HG03045 (cell line): ENCODE results near the gene KLK7.
"Not testable (repeated sequence)": the region's sequence is repeated elsewhere in the genome, so short reads cannot be mapped to it uniquely, and the experiment has no call there.

ENCODE experiments used
- ATAC-seq: cut with Tn5 transposase; IDR thresholded peaks from one replicate; pipeline ENCODE4 v1.9.1; 2021; ENCODE audit warnings: mild to moderate bottlenecking, moderate library complexity; ENCODE audit not compliant: unreplicated experiment

The KLK7 gene

DNA sequence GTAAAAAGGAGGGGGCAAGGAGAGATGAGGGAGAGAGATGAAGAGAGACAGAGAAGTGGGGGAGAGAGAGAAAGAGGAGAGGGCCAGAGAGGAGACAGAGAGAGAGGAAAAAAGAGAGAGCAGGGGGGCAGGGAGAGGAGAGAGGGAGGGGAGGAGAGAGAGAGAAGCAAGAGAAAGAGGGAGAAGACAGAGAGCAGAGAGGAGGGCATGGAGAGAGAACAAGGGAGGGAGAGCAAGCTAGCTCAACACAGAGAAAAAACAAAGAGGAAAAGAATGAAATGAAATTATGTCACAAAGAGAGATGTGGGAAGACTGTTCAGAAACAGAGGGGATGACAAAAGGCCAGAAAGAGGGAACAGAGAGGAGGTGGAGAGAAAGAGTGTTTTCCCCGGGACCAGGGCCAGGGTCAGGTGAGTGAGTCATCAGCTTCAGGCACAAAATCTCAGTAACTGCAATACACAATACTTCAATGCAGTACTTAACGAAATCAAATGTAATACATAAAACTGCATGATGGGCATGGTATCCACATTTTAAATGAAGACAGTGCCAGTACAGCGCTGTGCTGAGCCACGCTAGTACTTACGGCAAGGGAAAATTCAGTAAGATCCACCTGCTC is 4.8 kb downstream of the KLK7 start:
- ATAC-seq = no peak

DNA sequence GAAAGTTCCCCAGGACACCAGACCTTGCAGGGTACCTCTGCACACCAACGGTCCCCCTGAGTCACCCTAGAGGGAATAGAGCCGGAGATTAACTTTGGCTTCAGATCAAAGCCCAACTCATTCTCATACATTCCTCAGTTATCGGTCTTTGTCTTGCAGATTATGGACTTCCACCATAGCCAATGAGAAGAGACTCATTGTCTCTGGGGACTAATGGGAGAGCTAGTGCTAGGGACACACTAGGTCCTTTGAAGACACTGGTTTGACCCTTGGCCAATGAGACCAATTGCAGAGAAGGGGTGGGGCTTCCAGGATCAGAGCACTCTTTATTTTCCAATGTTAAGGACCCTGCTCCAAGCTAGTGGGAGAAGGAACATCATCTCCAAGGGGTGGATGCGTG is 6.1 kb downstream of the KLK7 start:
- no peak for ATAC-seq

DNA sequence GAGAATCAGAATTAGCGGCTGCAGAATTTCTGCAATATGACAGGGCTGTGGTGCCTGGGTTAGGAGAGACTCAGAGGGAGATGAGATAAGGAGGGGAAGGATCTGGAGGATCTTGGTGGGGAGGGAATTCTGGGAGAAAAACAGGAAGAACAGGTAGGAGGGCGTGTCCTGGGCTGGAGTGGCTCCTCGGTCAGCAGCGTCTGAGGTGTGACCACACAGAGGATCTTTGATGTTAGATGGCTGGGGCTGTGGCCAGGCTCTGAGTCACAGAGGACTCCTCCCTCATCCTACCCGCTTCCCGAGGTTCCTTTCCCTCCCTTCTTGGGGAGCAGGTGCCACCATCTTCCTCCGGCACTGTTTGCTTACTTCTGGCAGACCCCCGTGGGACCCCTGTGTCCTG is 8.0 kb downstream of the KLK7 start:
- ATAC-seq = no peak

DNA sequence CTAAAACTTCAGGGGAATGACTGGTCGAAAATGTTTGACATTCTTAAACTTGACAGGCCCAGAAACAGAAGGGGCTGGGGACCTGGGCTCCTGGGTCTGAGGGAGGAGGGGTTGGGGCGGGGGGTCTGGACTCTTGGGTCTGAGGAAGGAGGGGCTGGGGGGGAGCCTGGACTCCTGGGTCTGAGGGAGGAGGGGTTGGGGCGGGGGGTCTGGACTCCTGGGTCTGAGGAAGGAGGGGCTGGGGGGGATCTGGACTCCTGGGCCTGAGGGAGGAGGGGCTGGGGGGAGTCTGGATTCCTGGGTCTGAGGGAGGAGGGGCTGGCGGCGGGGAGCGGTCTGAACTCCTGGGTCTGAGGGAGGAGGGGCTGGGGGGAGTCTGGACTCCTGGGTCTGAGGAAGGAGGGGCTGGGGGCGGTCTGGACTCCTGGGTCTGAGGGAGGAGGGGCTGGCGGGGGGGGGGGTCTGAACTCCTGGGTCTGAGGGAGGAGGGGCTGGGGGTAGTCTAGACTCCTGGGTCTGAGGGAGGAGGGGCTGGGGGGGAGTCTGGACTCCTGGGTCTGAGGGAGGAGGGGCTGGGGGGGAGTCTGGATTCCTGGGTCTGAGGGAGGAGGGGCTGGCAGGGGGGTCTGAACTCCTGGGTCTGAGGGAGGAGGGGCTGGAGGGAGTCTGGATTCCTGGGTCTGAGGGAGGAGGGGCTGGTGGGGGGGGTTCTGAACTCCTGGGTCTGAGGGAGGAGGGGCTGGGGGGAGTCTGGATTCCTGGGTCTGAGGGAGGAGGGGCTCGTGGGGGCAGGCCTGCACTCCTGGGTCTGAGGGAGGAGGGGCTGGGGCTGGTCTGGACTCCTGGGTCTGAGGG is 8.8 kb downstream of the KLK7 start:
- ATAC-seq = no peak

DNA sequence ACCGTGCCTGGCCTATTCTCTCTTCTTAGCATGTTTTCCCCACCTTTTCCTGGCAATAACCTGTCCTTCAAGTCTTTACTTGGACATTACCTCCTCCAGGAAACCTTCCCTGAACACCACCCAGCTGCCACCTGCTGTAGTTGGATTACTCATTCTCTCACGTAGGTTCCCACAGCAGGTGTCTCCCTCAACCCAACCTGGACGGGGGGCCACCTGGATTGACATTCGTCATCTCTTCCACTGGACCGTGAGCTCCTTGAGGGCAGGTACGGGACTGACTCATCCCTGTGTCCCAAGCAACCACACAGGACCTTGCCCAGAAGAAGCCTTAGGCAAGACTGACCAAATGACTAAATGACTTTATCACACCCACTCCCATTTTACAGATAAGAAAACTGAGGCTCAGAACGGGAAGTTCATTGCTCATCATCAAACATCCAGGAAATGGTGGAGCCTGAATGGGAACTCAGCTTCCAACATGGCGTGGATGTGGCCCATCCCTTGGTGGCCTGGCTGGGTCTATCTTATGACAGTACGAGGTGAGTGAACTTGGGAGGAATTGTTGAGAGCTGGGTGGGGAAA is 10.8 kb downstream of the KLK7 start:
- no peak for ATAC-seq

DNA sequence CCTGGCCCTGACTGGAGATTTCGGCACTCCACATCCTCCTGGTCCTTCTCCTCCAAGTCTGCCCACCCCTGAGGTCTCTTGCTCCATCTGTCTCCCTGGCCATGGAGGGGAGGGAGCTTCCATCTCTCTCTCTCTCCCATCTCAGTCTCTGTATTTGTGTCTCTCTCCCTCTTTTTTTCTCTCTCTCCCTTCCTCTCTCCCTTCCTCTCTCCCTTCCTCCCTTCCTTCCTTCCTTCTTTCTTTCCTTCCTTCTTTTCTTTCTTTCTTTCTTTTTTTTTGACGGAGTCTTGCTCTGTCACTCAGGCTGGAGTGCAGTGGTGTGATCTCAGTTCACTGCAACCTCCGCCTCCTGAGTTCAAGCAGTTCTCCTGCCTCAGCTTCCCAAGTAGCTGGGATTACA is 13.9 kb downstream of the KLK7 start:
- not testable (repeated sequence) for ATAC-seq

DNA sequence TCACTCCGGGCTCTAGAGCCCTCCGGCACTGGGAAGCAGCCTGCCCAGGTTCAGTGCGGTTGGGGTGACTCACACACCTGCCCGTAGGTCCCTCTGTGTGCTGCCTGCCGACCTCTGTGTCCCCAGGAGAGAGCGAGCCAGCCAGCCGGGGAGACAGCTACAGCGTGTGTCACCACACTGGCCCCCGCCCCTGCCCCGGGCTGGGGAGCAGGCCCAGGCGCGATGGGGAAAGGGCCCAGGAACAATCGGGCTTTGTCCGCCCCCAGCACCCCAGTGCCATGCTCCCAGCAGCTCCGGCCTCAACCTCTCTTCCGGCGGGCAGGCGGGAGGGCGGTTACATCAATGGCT is 14.3 kb downstream of the KLK7 start, which contains the start of gene KLK6:
KLK6 (minus strand) TSS at position 179 of the 348 bp plus-strand sequence. CDS start 1,487 bp downstream, outside the sequence.
- no peak for ATAC-seq

DNA sequence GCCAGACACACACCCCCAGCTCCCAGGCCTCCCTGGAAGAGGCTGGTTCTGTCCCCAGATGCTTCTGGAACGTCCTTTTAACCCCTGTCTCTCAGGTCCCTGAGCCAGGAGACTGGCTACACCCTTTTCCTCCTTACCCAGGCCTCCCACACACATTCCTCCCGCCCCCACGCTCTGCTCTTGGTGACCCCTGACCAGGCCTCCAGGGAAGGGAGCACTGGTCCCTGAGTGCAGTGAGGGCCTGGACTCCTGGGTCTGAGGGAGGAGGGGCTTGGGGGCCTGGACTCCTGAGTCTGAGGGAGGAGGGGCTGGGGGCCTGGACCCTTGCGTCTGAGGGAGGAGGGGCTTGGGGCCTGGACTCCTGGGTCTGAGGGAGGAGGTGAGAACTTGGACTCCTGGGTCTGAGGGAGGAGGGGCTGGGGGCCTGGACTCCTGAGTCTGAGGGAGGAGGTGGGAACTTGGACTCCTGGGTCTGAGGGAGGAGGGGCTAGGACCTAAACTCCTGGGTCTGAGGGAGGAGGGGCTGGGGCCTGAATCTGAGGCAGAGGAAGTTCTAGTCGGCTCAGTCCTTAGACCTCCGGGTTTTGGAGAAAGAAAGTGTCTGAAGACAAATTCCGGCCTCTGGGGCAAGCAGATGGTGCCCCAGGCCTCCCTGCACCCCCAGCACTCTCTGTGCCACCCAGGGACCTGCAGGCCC is 14.9 kb downstream of the KLK7 start:
- ATAC-seq = no peak

DNA sequence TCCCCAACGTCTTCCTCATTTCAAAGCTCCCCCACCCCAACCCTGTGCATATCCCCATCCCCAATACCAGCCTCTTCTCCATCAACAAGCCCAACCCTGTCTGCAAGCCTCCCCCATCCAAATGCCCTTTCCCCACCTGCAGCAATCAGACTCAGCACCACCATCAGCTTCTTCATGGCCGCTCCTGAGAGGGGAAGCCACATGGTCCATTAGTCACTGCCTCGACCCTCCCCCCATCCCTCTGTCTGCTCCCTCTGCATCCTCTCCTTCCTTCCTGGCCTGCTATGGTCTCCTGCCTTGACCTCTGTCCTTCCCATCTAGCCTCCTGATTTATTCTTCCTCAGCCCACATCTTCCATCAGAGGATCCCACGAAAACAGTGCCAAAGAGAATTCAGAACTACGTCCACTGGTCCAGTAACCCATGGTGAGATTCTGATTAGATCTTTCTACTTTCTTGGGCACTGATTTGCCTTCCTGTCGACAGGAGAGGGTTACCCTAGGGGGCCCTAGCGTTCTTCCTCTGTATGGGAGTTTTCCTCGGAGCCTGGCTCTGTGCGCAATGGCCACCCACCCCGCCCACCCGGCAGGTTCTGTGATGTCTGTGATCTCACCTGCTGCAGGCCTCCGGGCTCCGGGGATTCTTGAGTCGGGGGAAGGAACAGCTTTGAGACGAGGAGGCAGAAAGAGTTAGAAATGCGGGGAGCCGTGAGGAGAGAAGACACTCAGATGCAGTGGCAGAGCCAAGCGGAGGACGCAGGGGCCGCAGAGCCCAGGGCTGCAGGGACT is 15.6 kb downstream of the KLK7 start:
- ATAC-seq = no peak

DNA sequence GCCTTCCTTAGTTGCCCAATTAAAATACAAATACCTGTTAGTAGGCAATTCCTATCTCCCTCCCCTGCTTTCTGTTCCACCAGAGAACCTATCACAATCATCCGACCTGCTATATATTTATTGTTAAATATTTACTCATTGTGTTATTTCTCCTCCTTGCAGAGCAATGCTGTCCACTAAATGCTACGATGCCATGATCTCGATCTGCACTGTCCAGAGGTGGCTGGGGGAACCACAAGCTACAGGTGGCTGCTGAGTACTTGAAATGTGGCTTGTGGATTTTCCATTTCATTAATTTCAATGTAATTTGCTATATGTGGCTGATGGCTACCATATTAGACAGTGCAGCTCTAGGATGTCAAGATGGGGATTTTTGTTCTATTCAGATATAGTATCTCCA is 19.5 kb downstream of the KLK7 start:
- ATAC-seq = no peak

DNA sequence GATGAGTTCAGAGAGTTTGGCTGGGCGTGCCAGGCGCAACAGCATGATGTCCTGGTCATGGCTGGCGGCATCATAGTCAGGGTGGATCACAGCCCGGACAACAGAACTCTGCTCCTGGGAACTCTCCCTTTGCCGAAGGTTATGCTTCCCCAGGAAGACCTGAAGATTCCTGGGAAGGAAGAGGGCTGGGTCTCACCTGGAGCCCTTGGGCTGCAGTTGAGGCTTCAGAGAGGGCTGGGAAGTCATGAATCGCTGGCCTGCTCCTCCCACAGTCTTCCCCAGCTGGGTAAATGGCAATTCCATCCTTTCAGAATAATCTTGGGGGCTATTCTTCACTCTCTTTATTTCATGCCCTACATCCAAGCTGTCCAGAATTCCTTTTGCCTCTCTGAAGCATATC is 20.3 kb downstream of the KLK7 start:
- ATAC-seq = no peak

DNA sequence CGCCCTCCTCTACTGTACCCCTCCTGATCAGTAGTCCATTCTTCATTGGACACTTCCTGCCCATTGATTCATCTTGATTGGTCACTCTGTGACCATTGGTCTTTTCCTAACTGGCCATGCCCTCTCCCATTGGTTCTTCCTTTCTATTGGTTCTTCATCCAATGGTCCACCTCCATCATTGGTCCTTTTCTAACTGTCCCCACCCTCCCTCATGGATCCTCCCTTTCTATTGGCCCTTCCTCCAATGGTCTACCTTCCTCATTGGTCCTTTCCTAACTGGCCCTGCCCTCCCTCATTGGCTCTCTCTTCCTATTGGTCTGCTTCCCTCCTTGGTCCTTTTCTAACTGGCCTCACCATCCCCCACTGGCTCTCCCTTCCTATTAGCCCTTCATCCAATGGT is 21.5 kb downstream of the KLK7 start:
- no peak for ATAC-seq

DNA sequence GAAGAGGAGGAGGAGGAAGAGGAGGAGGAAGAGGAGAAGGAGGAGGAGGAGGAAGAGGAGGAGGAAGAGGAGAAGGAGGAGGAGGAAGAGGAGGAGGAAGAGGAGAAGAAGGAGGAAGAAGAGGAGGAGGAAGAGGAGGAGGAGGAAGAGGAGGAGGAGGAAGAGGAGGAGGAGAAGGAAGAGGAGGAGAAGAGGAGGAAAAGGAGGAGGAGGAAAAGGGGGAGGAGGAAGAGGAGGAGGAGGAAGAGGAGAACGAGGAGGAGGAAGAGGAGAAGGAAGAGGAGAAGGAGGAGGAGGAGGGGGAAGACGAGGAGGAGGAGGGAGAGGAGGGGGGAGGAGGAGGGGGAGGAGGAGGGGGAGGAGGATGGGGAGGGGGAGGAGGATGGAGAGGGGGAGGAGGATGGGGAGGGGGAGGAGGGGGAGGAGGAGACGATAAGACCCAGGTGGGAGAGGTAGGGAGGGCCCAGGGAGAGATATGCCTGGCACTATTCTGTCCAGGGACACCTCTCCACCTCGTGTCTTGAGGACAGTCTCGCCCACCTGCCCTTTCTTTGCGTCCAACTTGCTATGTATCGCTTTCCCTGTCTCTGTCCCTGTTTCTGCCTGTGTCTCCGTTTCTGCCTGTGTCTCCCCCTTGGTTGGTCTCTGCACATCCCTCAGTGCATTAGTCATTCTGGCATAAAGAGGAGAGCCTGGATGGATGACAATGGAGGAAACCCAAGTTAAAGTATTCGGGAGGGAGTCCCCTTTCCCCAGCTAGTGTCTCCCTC is 23.8 kb downstream of the KLK7 start:
- ATAC-seq = no peak

DNA sequence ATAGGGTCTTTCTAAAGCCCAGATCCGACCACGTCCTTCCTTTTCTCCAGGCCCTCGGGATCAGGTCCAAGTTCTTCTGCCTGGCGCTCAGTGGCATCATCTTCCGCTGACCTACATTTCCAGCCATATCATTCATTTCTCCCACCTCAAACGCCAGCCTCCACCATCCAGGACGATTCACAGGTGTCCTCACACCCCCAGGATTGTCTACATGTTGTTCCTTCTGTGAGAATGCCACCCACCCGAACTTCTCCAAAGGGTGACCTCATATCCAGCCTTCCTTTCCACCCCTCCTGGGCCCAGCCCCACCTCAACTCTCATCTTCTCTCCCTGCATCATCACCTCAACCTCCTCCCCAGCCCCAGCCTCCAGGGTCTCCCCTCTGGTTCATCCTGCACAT is 26.1 kb downstream of the KLK7 start:
- ATAC-seq = no peak

DNA sequence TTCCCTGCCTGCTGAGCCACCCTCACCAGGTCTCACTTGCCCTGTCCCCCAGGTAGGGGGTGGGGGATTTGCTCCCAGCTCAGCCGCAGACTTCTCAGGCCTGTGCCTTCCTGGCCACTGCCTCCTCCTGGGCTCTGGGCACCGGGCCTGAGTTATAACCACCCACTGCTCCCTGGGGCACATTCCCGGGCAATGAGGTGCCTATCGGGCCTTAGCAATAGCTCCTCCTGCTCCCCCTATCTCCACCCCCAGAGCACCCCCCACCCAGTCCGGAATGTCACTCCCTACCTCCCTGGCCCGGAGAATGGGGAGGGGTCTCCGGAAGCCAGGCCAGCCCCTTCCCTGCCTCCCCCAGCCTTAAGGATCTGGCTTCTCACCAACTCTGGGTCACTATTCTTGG is 30.8 kb downstream of the KLK7 start, which contains the start of gene KLK5:
KLK5 (minus strand) TSS at position 129 of the 400 bp plus-strand sequence. CDS start 381 bp downstream, outside the sequence.
- ATAC-seq = no peak

DNA sequence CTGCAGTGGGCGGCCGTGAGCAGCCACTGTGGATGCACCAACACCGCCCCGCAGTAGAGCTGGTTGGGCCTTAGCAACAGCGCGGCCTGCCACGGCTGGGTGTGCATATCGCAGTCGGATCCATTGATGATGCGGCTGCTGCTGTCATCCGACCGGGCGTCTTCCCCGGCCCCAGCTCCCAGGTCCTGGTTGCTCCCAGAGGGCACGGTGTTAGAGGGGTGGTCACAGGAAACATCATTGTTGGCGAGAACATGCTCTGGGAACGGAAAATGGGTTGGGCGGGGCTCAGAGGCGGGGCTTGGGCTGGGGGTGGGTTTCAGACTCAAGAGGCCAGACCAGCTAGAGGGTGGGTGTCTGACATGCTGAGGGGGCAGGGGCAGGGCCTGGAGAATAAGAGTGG is 33.9 kb downstream of the KLK7 start:
- no peak for ATAC-seq

DNA sequence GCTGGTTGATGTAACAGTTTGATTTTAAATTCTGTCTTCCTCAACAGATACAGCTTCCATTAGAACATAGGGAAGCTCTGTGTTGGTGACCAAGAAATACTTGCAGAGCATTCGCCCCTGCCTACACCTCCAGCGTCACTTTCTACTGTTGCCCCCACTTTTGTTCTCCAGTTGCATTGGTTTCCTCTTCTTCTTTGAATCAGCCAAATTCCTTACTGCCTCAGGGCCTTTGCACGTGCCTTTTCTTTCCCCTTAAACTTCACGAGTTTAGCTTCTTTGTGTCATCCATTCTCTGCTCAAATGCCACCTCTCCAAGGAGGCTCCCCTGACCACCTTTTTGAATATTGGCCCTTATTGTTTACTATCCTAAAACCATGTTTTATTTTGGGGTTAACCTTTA is 36.6 kb downstream of the KLK7 start:
- ATAC-seq = no peak

DNA sequence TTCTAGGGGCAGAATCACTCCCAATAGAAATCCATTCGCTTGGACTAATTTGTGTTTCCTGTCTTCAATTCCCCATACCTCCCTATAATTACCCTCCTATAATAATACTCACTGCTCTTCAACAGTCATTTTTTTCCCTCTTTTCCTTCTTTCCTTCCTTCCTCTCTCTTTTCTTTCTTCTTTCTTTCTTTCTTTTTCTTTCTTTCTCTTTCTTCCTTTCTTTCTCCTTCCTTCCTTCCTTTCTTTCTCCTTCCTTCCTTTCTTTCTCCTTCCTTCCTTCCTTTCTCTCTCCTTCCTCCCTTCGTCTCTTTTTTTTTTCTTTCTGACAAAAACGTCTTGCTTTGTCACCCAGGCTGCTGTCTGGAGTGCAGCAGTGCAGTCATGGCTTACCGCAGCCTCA is 38.9 kb downstream of the KLK7 start:
- no peak for ATAC-seq

DNA sequence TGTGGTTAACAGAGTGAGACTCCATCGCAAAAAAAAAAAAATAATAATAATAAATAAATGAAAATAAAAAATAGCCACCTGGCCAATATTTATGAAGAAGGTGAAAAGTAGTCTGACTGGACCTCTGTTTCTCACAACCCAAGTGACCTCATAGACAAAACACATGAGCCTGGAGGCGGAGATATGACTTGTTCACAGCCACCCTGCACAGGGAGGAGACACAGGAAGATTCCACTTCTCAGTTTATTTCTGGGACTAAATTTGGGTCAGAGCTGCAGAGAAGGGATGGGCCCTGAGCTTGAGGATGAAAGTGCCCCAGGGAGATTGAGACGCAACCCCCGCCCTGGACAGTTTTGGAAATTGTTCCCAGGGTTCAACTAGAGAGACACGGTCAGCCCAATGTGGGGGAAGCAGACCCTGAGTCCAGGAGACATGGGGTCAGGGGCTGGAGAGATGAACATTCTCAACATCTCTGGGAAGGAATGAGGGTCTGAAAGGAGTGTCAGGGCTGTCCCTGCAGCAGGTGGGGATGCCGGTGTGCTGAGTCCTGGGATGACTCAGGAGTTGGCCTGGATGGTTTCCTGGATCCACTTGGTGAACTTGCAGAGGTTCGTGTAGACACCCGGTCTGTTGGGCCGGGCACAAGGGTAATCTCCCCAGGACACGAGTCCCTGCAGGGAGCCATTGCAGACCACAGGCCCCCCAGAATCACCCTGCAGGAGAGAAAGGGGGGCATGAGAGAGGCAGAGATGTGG is 40.5 kb downstream of the KLK7 start:
- ATAC-seq = no peak
